ENCODE measurements around the gene KCNG1.

Gene KCNG1

GRCh38 chr20:51034988-51035656 lies 12.2 kb upstream of the KCNG1 start:
- no peak for DNase-seq (ENCODE audit: low read depth)

- no peak for DNase-seq (ENCODE audit: low read depth)
Measured at GRCh38 chr20:51034476-51034875, 11.6 kb upstream of the KCNG1 start.

GRCh38 chr20:51029963-51030920 lies 7.3 kb upstream of the KCNG1 start:
- DNase-seq (ENCODE audit: low read depth) = no peak

- DNase-seq (ENCODE audit: low read depth) = no peak
Measured at GRCh38 chr20:51029556-51029955, 6.6 kb upstream of the KCNG1 start.

GRCh38 chr20:51028616-51029212 lies 5.8 kb upstream of the KCNG1 start:
- no peak for DNase-seq (ENCODE audit: low read depth)

- no peak for DNase-seq (ENCODE audit: low read depth)
Measured at GRCh38 chr20:51027035-51027795, 4.3 kb upstream of the KCNG1 start.

GRCh38 chr20:51026269-51026668 lies 3.4 kb upstream of the KCNG1 start:
- DNase-seq (ENCODE audit: low read depth) = no peak

GRCh38 chr20:51024761-51025160 lies 1.9 kb upstream of the KCNG1 start:
- DNase-seq (ENCODE audit: low read depth) = no peak

- no peak for DNase-seq (ENCODE audit: low read depth)
Measured at GRCh38 chr20:51023617-51024155, 779 bp upstream of the KCNG1 start.

- DNase-seq (ENCODE audit: low read depth) = no peak
Measured at GRCh38 chr20:51022227-51022802, 592 bp downstream of the KCNG1 start.

GRCh38 chr20:51021067-51022025 lies 1.6 kb downstream of the KCNG1 start:
- no peak for DNase-seq (ENCODE audit: low read depth)

- DNase-seq (ENCODE audit: low read depth) = no peak
Measured at GRCh38 chr20:51020657-51021056, 2.2 kb downstream of the KCNG1 start.

GRCh38 chr20:51019656-51020592 lies 3.0 kb downstream of the KCNG1 start:
- DNase-seq (ENCODE audit: low read depth) = no peak

GRCh38 chr20:51017251-51017650 lies 5.7 kb downstream of the KCNG1 start:
- DNase-seq (ENCODE audit: low read depth) = no peak

GRCh38 chr20:51016521-51016920 lies 6.4 kb downstream of the KCNG1 start:
- no peak for DNase-seq (ENCODE audit: low read depth)

GRCh38 chr20:51014797-51015722 lies 7.8 kb downstream of the KCNG1 start:
- DNase-seq (ENCODE audit: low read depth) = no peak

GRCh38 chr20:51013577-51014330 lies 9.2 kb downstream of the KCNG1 start:
- no peak for DNase-seq (ENCODE audit: low read depth)

Measured in stimulated activated CD8-positive, alpha-beta memory T cell treated with anti-CD3 and anti-CD28 coated beads, Interleukin-12 subunit alpha, Interleukin-12 subunit beta, amount 100 ng/mL, for 4 hours (primary cell).